Measurements from ENCODE around the gene ASPHD2. TPM values are rescaled to one million over a fixed set of nuclear protein-coding genes. Genes with fewer than 3 reads are reported as not detected.

Gene ASPHD2
- total RNA-seq (1 to 10 TPM in 1 of 9 donors, under 1 TPM in 7, not detected in 1; 0.07 to 1.5 (median 0.14) TPM), polyA plus RNA-seq (under 1 TPM in 1 of 2 donors, not detected in 1; 0.12 TPM)
- long read RNA-seq, donor 1, result 0 reads
- long read RNA-seq, donor 2, partial matches to known transcripts, result 1 of 1 reads
- long read RNA-seq, donor 2, other reads (novel, unspliced or antisense), result 0 of 1 reads
- long read RNA-seq, donor 3, result 0 reads

DNA sequence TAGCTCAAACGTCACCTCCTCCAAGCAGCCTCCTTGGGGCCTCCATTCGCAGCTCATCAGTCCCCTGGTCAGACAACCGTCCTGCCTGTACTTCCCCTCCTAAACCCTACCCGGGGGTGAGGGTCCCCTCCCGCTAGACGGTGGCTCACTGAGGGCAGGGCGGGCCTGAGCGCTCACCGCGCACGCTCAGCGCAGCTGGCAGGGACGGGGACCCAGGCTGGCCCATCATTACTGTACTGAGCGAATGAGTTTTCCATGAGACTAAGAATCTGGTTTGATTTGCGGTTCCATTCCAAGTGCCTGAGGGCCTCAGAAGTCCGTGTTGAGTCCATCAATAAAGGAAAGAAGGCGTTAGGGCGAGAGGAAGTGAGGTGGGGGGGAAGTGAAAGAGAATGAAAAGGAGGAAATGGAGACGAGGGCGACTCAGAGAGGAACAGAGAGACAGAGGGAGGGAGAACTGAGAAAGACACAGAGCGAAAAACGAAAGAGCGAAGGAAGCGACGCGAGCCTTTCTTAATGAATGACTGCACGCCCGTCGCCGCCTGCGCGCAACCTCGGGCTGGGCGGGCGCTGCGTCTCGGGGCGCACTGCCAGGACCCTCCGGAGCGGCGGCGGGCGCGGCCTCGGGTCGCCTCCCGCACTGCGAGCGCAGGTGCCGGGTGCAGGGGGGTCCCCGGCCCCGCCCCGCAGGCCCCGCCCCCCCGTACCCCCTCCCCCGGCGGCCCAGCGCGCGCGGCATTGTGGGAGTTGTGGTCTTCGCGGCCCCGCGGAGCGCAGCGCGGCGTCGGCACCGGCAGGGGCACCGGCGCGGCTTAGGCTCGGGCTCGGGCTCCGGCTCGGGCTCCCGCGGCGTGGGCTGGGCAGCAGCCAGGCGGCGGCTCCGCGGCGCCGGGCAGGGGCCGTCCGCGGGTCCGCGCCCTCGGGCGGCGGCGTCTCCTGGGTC lies at the start of gene ASPHD2:
TSS of gene ASPHD2 (plus strand) at position 746 of the 943 bp plus-strand sequence. CDS start 4,356 bp downstream, outside the sequence.
- peaks cover 0 to 2% (median 0%) of the 10 kb centered on the region in 9 donors for H3K36me3 ChIP-seq
- peaks cover 0 to 38% (median 9%) of the 10 kb centered on the region in 9 donors for H3K27me3 ChIP-seq
- intact Hi-C loops (cut with DNase I), result no loop called here
- DNase-seq (peak; percentile 36 to 83 (median 53)), ATAC-seq (peak; percentile 42 to 88 (median 75))
- TF ChIP-seq CTCF (IDR thresholded peaks at IDR 0.05) (no peak), POLR2A (IDR thresholded peaks at IDR 0.05) (no peak)
- H3K27ac ChIP-seq, result peak within 1 kb of the TSS in 7 of 12 donors; percentile 9 to 95 (median 60)
- peaks cover 0 to 40% (median 0%) of the 10 kb centered on the region in 12 donors for H3K4me1 ChIP-seq
- 1 to 3% (median 1%) methylated on average over 39 to 96 of the region's 96 CpGs for WGBS, 4 donors
- peaks cover 0 to 1% (median 0%) of the 10 kb centered on the region in 12 donors for H3K9me3 ChIP-seq
- H3K4me3 ChIP-seq, result peak within 1 kb of the TSS in 11 of 12 donors; percentile 33 to 67 (median 59)

GRCh38 chr22:26380072-26380830 lies 48.8 kb upstream of the ASPHD2 start:
- ATAC-seq (no peak), DNase-seq (no peak)
- Histone ChIP-seq H3K4me1 (no peaks in the 10 kb centered on the region), H3K4me3 (no peak overlapping the region), H3K27me3 (peaks cover 0 to 42% (median 12%) of the 10 kb centered on the region in 9 donors), H3K27ac (no peak overlapping the region), H3K36me3 (no peaks in the 10 kb centered on the region), H3K9me3 (peaks cover 0 to 9% (median 0%) of the 10 kb centered on the region in 12 donors)
- intact Hi-C loops (cut with DNase I), result no loop called here
- TF ChIP-seq CTCF (IDR thresholded peaks at IDR 0.05) (no peak), POLR2A (IDR thresholded peaks at IDR 0.05) (no peak)
- WGBS, 4 donors, result 71 to 75% (median 73%) methylated on average over 10 of the region's 10 CpGs

GRCh38 chr22:26382782-26383181 lies 46.3 kb upstream of the ASPHD2 start:
- Histone ChIP-seq H3K36me3 (no peaks in the 10 kb centered on the region), H3K27ac (no peak overlapping the region), H3K27me3 (peaks cover 0 to 40% (median 3%) of the 10 kb centered on the region in 9 donors), H3K9me3 (peaks cover 0 to 9% (median 0%) of the 10 kb centered on the region in 12 donors), H3K4me3 (no peak overlapping the region), H3K4me1 (no peaks in the 10 kb centered on the region)
- DNase-seq (no peak), ATAC-seq (no peak)
- TF ChIP-seq POLR2A (IDR thresholded peaks at IDR 0.05), result no peak
- TF ChIP-seq CTCF (IDR thresholded peaks at IDR 0.05), result no peak
- WGBS, 4 donors, result 59 to 68% (median 61%) methylated on average over 3 of the region's 3 CpGs
- intact Hi-C loops (cut with DNase I), result no loop called here
